Dermis microvascular lymphatic vessel endothelial cell (primary cell): ENCODE measurements around the gene PLGRKT. TPM values are rescaled to one million over a fixed set of nuclear protein-coding genes. Genes with fewer than 3 reads are reported as not detected.
"Not testable (repeated sequence)": the region's sequence is repeated elsewhere in the genome, so short reads cannot be mapped to it uniquely, and the experiment has no call there.

Experiments used
- DNase-seq, 2 donors: peaks; one replicate each; pipeline versions ENCODE4 v3.0.0 to v3.0.0-alpha.2; 2010; ENCODE audit warnings: low read depth in 2 of 2
- total RNA-seq: library from RNA; depleted of rRNA; stranded (reverse); fragments of >200 nt; gene quantifications from 2 replicates; pipeline ENCODE4 v1.2.1, GENCODE V29; 2014

Gene PLGRKT
- total RNA-seq, 1 donor from 2014 or later: 6.9 TPM

DNA sequence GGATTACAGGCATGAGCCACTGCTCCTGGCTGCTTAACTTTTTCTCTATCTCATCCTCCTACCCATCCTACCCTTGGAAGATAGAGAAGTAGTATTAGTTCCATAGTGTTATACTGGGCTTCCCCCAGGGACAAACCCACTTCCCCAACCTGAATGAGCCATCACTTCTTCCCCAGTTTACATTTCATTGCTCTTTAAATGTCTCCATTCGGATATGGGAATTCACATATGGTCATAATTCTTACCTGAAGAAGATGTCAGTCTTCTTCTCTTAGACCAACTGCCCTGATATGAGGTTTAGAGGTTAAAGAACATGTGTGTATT, 14.5 kb upstream of the PLGRKT start:
- DNase-seq: no peak

DNA sequence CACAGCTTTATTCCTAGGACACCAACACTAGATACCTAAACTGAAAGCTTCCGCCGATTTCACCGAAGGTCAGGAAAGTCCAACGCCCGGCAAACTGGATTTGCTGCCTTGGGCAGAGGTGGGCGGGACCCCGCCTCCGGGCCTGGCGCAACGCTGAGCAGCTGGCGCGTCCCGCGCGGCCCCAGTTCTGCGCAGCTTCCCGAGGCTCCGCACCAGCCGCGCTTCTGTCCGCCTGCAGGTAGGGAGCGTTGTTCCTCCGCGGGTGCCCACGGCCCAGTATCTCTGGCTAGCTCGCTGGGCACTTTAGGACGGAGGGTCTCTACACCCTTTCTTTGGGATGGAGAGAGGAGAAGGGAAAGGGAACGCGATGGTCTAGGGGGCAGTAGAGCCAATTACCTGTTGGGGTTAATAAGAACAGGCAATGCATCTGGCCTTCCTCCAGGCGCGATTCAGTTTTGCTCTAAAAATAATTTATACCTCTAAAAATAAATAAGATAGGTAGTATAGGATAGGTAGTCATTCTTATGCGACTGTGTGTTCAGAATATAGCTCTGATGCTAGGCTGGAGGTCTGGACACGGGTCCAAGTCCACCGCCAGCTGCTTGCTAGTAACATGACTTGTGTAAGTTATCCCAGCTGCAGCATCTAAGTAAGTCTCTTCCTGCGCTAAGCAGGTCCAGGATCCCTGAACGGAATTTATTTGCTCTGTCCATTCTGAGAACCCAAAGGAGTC, 12.8 kb upstream of the PLGRKT start, which contains the start of gene CD274:
TSS of gene CD274 (plus strand) at position 184 of the 733 bp plus-strand sequence. CDS start 5,572 bp downstream, outside the sequence.
- DNase-seq: peak; percentile 95 to 97

DNA sequence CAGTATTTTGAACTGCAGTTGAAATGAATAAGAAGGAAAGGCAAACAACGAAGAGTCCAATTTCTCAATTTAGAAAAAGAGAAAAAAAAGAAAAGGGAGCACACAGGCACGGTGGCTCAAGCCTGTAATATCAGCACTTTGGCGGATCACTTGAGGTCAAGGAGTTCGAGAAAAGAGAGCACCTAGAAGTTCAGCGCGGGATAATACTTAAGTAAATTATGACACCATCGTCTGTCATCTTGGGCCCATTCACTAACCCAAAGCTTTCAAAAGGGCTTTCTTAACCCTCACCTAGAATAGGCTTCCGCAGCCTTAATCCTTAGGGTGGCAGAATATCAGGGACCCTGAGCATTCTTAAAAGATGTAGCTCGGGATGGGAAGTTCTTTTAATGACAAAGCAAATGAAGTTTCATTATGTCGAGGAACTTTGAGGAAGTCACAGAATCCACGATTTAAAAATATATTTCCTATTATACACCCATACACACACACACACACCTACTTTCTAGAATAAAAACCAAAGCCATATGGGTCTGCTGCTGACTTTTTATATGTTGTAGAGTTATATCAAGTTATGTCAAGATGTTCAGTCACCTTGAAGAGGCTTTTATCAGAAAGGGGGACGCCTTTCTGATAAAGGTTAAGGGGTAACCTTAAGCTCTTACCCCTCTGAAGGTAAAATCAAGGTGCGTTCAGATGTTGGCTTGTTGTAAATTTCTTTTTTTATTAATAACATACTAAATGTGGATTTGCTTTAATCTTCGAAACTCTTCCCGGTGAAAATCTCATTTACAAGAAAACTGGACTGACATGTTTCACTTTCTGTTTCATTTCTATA, 12.0 kb upstream of the PLGRKT start:
- DNase-seq: no peak

DNA sequence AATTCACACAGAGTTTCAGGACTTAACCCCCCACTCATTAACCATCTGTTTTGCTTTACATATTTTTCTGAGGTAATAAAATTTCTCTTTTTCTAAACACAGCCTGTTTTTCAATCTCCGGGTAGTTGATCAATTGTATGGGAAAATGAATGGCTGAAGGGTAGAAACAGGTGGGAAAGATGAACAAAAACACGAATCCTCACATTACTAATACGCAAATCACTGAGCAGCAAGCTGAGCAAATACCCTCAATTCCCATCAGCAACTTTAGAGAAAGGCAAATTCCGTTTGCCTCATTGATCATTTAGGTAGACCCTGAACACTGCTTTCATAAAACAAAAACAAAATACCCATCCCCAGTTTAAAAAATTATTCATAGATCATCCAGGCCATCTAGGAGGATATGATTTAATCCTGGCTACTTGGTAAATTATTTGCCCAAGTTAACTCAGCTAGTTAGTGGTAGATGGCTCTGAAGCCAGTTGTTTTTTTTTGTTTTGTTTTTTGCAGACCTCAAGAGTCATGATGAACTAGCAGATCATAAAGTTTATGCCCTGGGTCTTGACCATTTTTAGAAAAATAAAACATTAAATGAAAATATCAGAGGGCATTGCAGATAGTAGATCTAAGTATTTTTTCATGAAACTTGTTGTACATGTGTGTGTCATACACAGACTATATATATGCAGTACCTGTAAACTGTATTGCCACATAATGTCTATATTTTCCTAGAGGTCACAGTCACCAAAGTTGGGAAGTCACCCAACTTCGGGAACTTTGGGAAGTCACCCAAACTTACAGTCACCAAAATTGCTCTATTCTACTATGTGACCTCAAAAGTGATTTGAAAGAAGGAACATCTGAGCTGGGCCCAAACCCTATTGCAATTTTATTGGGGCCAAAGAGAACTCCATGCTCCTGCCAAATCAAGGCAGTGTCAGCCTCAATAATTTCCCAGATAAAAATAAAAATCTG, 11.0 kb upstream of the PLGRKT start:
- DNase-seq: no peak

DNA sequence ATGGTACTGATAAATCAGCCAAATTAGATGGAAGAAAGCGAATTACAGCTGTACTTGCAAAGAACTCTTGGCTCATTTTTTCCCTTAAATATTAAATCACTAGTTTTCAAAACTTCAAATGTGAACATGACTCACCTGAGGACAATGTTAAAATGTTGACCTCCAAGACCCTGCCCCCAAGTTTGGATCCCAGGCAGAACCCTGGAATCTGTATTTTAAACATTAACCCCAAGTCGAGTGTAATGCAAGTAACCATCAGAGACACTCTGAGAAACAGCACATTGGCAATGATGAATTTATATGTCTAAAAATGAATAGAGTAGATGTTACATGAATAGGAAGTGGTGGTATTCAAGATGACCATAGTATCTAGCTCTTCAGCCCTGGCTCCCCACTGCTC, 10.3 kb upstream of the PLGRKT start:
- no peak for DNase-seq

DNA sequence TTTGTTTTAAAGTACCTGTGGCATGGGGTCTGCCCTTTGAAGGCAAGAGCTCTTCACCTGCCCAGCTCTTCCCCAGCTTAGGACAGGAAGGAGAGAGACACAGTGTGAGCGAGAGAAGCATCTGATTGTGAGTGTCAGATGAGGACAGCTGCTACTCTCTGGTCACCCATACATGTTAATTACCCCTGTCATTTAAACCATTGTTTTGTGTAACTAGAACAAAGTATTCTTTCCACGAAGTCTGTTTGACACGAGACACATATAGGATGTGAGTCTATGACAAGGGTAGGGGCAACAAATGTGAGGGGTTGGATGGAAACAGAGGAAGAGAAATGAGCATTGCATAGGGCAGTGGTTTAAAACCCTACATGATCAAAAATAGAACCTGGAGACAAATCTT, 9.6 kb upstream of the PLGRKT start:
- DNase-seq: no peak

DNA sequence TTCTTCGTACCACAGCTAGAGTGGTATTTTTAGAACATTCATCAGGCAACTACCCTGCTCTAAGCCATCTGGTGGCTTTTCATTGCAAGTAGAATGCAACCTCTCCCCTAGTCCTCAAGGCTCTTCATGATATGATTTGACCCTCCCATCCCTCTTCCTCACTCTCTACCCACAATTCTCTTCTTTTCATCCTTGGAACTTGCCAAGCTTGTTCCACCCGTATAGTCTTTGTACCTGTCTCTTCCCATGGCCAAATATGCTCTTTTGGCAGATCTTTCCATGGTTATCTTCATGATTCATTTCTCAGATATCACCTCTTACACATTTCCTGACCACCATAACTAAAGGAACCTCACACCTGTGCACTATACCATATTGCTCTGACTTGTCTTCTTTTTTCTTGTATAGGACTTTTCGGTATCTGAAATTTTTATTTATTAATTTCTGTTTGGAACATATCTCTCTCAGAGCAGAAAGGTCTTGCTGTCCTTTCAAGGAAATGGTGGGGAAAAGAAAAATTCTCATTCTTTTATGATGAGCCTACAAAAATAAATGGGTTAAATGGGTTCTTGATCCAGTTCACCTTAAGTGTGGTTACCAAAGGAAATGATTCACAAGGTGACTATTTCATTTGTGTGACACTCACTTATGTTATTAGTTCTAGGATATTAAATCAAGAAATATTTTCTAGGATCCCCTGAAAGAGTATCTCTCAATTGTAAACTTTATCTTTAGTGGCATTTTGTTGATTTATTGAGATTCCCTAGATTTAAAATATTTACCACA, 8.9 kb upstream of the PLGRKT start:
- no peak for DNase-seq

DNA sequence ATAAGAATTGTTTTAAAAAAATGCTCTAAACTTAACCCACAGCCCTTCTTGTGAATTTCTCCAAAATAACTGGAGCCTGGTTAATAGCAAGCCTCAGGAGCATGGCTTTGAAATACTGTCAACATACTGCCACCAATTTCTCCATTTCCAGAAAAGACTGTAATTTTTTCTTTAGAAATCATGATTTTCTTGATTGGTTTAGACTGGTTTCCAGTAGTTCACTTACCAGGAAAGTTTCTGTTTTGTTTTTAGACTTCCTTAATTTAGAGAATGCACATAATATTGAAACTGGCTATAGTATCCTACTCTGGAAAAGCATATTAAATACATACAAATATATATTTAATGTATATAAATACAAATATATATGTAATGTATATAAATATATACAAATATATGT, 8.2 kb upstream of the PLGRKT start:
- DNase-seq: no peak

DNA sequence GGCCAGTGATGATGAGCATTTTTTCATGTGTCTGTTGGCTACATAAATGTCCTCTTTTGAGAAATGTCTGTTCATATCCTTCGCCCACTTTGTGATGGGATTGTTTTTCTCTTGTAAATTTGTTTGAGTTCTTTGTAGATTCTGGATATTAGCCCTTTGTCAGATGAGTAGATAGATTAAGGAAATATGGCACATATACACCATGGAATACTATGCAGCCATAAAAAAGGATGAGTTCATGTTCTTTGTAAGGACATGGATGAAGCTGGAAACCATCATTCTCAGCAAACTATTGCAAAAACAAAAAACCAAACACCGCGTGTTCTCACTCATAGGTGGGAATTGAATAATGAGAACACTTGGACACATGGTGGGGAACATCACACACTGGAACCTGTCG, 7.4 kb upstream of the PLGRKT start:
- DNase-seq: not testable (repeated sequence)

DNA sequence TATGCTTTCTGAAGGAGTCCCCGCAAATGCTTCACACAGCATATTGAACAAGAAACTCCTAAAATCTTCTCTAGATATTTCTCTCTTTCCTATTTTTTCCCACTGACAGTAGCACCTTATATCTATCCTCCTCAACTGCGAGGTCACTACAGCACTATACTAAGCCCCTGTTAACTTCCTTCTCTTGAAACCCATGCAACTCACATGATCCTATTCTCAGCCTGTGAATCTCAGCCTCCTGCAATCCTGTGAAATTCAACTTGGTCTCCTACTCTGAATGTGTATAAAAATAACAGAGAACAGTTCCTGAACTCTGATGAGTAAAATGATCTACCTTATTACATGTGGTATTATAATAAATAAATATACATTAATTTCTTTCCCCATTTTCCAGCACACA, 6.1 kb upstream of the PLGRKT start:
- DNase-seq: no peak

DNA sequence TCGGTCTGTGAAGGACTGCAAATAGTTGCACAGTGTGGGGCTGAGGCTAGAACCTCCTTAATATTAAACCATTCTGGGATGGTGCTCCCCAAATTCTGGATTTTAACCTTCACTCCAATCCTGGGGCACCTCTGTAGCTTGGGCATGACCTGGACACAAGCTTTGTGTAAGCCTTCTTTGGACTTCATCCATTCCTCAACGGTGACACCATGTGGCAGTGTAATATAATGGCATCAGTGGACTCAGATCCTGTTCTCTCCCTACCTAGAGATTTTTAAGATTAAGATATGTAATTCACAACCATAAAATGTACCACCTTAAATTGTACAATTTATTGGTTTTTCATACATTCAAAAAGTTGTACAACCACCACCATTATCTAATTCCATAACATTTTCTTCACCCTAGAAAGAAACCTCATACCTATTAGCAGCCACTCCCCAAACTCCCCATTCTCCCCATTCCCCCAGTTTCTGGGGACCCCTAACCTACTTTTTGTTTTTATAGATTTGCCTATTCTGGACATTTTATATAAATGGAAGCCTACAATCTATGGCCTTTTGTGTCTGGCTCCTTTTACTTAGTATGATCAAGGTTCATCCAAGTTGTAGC, 4.8 kb upstream of the PLGRKT start:
- peak; percentile 62 to 77 for DNase-seq

DNA sequence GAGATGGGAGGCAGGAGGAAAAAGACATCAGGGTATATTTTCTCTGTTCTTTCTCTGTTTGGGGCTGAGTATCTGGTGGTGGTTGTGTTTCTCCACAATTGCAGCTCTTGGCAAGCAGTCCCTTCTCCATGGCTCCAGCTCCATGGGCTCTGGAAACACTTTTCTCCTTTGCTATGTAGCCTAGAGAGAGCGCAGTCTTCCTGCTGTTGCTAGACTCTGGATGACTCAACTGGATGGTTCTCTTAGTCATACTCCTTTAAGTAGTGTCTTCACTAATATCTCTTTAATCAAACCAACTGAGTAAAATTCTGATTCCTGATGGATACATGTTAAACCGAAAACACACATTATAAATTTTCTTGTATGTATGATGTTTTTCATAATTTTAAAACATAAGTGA, 3.3 kb upstream of the PLGRKT start:
- DNase-seq: peak in 1 of 2 donors; percentile 28

DNA sequence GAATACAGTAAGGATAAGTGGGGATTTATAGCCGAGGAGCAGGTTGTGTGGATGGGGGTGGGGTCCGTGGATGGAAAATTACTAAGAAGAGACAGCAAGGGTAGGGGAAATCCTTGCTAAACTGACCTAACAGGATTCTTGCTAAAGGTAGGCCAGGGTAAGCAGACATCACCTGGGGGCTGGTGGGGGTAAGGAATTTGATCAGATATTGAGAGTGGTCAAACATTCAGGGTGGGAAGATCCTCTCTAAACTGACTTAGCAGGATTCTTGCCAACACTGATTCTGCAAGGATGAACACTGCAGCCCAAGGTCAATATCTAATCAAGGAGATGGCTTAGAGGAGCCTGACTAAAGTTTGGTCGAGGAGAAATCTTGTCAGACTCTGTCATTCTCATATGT, 2.7 kb upstream of the PLGRKT start:
- no peak for DNase-seq

DNA sequence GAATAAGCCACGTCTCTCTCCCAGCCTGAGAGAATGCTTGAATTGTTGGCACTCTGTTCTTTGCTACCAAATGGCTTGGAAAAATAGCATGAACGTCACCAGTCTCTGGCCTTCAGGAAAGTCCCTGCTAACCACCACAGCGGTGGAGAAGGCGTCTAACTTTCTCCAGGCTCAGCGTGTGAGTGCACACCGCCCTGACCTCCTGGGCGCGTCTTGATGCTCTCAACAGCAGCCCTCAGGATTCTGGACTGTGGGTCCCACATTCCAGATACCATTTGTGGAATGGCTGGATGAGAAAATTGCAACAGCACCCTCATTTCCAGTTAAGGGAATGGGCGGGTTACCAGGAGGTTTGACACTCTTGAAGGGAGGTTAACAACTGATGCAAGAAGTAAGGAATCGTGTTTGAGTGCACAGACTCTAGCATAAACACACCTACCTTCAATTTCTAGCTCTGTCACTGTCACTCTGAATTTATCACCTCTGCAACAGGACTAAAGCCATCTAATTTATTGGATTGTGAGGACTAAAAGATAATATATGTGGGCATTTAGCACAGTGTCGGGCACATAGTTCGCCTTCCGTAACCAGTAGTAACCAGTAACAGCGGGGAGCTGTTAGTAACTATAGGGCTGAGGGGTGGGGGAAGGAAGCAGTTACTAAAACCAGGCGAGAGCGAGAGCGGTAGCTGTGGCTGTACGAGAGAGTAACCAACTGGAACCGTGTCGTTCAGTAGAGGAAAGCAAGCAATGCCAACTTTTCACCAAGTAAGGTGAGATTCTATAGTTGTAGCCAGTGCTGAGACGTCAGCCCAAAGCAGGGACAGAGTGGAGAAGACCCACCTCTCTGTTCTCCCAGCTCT, 807 bp upstream of the PLGRKT start:
- peak in 1 of 2 donors; percentile 30 for DNase-seq

DNA sequence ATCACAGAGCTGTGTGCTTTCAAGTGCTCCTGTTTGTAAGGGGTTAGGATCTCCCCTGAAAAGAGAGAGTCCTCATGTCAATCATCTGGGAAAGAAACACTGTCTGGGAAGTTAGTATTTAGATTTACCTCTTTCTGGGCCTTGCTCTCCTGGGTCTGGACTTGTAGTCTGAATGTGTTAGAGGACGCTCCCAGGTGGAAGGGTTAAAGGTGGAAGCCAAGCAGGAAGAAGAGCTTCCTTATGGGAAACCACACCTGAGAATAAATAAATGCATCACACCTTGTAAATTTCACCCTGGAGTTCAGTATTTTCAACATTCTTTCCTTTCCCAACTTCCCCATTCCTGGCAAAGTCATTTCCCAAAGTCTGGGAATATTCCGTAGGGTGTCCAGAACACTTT, 1.3 kb downstream of the PLGRKT start:
- no peak for DNase-seq

DNA sequence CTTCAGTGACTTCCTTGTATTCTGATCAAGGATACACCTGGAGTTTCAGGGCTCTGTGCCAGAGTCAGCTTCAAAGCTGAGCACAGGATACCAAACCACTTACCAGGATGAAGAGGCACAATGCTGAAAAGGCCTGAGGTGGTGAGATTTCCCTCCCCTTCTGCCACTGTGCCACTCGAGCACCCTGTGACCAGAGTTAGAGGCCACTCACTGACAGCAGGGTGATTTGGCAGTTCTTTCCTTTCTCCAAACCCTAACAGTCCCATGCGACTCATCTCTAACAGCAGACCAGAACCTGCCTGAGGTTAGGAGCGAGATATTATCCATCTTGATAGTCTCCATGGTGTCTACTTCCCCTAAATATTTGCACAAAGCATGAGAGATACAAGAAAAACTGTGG, 1.8 kb downstream of the PLGRKT start:
- peak in 1 of 2 donors; percentile 26 for DNase-seq

DNA sequence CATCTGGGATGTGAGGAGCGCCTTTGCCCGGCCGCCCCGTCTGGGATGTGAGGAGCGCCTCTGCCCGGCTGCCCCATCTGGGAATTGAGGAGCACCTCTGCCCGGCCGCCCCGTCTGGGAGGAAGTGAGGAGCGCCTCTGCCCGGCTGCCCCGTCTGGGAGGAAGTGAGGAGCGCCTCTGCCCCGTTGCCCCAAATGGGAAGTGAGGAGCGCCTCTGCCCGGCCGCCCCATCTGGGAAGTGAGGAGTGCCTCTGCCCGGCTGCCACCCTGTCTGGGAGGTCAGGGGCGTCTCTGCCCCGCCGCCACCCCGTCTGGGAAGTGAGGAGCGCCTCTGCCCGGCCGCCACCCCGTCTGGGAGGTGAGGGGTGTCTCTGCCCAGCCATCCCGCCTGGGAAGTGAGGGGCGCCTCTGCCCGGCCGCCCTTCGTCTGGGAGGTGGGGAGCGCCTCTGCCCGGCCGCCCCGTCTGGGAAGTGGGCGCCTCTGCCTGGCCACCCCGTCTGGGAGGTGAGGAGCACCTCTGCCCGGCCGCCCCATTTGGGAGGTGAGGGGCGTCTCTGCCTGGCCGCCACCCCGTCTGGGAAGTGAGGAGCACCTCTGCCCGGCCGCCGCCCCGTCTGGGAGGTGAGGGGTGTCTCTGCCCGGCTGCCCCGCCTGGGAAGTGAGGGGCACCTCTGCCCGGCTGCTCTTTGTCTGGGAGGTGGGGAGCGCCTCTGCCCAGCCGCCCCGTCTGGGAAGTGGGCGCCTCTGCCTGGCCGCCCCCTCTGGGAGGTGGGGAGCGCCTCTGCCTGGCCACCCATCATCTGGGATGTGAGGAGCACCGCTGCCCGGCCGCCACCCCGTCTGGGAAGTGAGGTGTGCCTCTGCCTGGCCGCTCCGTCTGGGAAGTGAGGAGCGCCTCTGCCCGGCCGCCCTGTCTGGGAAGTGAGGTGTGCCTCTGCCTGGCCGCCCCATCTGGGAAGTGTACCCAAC, 3.6 kb downstream of the PLGRKT start:
- DNase-seq: not testable (repeated sequence)

DNA sequence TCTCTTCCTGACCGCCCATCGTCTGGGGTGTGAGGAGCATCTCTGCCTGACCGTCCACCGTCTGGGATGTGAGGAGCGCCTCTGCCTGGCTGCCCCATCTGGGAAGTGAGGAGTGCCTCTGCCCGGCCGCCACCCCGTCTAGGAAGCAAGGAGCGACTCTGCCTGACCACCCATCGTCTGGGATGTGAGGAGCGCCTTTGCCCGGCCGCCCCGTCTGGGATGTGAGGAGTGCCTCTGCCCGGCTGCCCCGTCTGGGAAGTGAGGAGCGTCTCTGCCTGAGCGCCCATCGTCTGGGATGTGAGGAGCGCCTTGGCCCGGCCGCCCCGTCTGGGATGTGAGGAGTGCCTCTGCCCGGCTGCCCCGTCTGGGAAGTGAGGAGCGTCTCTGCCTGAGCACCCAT, 4.4 kb downstream of the PLGRKT start:
- not testable (repeated sequence) for DNase-seq
